ENCODE measurements around the gene QPCTL. TPM values are rescaled to one million over a fixed set of nuclear protein-coding genes. Genes with fewer than 3 reads are reported as not detected.

QPCTL gene
- total and polyA plus RNA-seq, 9 of the 15 experiments (the other 6 are each of a cell fraction or from before 2014, with no cell fraction given) = 0.99 to 31.3 (median 12.7) TPM

- 0 out of 2 replicates have a peak, but pooled peaks have one; percentile 8 for TF ChIP-seq POLR2G (IDR thresholded peaks at IDR 0.05; ENCODE audit: low read depth, low read length)
- TF ChIP-seq ZNF695 (CRISPR knock-in tag; IDR thresholded peaks at IDR 0.05) = no peak
Measured at GRCh38 chr19:45705710-45706415, 13.4 kb downstream of the QPCTL start (continued).

GRCh38 chr19:45710356-45711130, 18.1 kb downstream of the QPCTL start:
- TF ChIP-seq FOXK1 (CRISPR knock-in tag; IDR thresholded peaks at IDR 0.05; ENCODE audit: borderline replicate concordance) = no peak
- TF ChIP-seq SETDB1 (IDR thresholded peaks at IDR 0.05; ENCODE audit: low read length) = no peak
- TF ChIP-seq ZNF830 (CRISPR knock-in tag; IDR thresholded peaks at IDR 0.05) = no peak
- peak; percentile 6; the same call in 1 of the 2 replicates for TF ChIP-seq RBFOX2 (IDR thresholded peaks at IDR 0.05; ENCODE audit: low read depth, low read length)
- POLR2A ChIA-PET = interaction anchor here (0.6 to 3.9 kb wide), 5 partner anchors 12 to 709 kb away, joined by 3 to 20 read pairs (median 3); partner anchors contain the start of genes FBXO46, QPCTL and SNRPD2
- Histone ChIP-seq H3K9me1 (ENCODE audit: control insufficient read depth, insufficient read depth, low read length) (no peaks in the 10 kb centered on the region), H3K4me1 (replicated peaks in 1 of 2; ENCODE audit: control insufficient read depth in 2 of 2, insufficient read depth in 2 of 2, low read length in 2 of 2) (peaks cover 5 to 22% of the 10 kb centered on the region in 2 experiments; a peak in 3 of 5 replicates), H3K27me3 (ENCODE audit: control insufficient read depth in 2 of 2, insufficient read depth in 2 of 2, low read length in 2 of 2) (no peaks in the 10 kb centered on the region), H3K9ac (ENCODE audit: insufficient read depth in 1 of 2, low read depth in 2 of 2, low read length in 2 of 2) (no peak overlapping the region), H3K79me2 (ENCODE audit: control insufficient read depth, insufficient read depth, low read length) (peaks cover 28% of the 10 kb centered on the region), H4K20me1 (replicated peaks; ENCODE audit: control insufficient read depth, insufficient read depth, low read length) (no peaks in the 10 kb centered on the region), H3K9me3 (replicated peaks; ENCODE audit: control insufficient read depth, insufficient read depth, low read depth, low read length) (no peaks in the 10 kb centered on the region), H3K27ac (ENCODE audit: extremely low read depth, low read depth, low read length) (no peak overlapping the region), H3K36me3 (ENCODE audit: control insufficient read depth, insufficient read depth, low read length) (peaks cover 41% of the 10 kb centered on the region; the same call in 2 of the 3 replicates), H3K4me2 (ENCODE audit: insufficient read depth, low read length) (no peak overlapping the region), H3K4me3 (no peak overlapping the region), H2AFZ (ENCODE audit: low read depth, low read length) (no peak overlapping the region)
- no TSS peak for BruUV-seq (replicated peaks)
- in situ Hi-C loops (cut with MboI) = no loop called here
- WGBS (ENCODE audit: insufficient coverage, low coverage, missing lambda C conversion rate) = 71% methylated on average over 9 of the region's 10 CpGs
- CTCF ChIA-PET (ENCODE audit: low intra/inter-chr PET ratio) = no interaction called here
- intact Hi-C loops (cut with micrococcal nuclease) = no loop called here
- FAIRE-seq = no peak
- ATAC-seq = no peak
- no peak for DNase-seq (ENCODE audit: extremely low read depth in 1 of 4, low spot score in 3 of 4)

Measured in K562 (cell line).